GM21619 (cell line): ENCODE results near the gene DNASE2.

Source experiments
- ATAC-seq: cut with Tn5 transposase; IDR thresholded peaks from one replicate; pipeline ENCODE4 v1.9.1; 2021; ENCODE audit not compliant: unreplicated experiment

DNASE2 gene

GRCh38 chr19:12886969-12887747 lies 5.9 kb upstream of the DNASE2 start, which contains the start of gene KLF1:
KLF1 (minus strand) TSS chr19:12887201; CDS start chr19:12887140, 61 bp downstream.
- ATAC-seq = no peak

- no peak for ATAC-seq
Observed at GRCh38 chr19:12886651-12886968, 5.4 kb upstream of the DNASE2 start.

- no peak for ATAC-seq
Observed at GRCh38 chr19:12885749-12886650, 4.8 kb upstream of the DNASE2 start.

GRCh38 chr19:12884926-12885748 lies 3.9 kb upstream of the DNASE2 start:
- ATAC-seq = no peak

- ATAC-seq = no peak
Observed at GRCh38 chr19:12884627-12884925, 3.3 kb upstream of the DNASE2 start.

- no peak for ATAC-seq
Observed at GRCh38 chr19:12884202-12884601, 3.0 kb upstream of the DNASE2 start.

GRCh38 chr19:12882589-12882988 lies 1.3 kb upstream of the DNASE2 start:
- ATAC-seq = no peak

- peak; percentile 14 for ATAC-seq
Observed at GRCh38 chr19:12880551-12881171, 588 bp downstream of the DNASE2 start.

- no peak for ATAC-seq
Observed at GRCh38 chr19:12875086-12875485, 6.2 kb downstream of the DNASE2 start.

- ATAC-seq = no peak
Observed at GRCh38 chr19:12873891-12874745, 7.1 kb downstream of the DNASE2 start.

GRCh38 chr19:12872941-12873890 lies 8.0 kb downstream of the DNASE2 start:
- no peak for ATAC-seq

GRCh38 chr19:12872255-12872654 lies 9.0 kb downstream of the DNASE2 start:
- ATAC-seq = no peak

- ATAC-seq = no peak
Observed at GRCh38 chr19:12871681-12872080, 9.6 kb downstream of the DNASE2 start.

- no peak for ATAC-seq
Observed at GRCh38 chr19:12868540-12869112, 12.6 kb downstream of the DNASE2 start.

- ATAC-seq = peak; percentile 48
Observed at GRCh38 chr19:12867120-12868099, 13.8 kb downstream of the DNASE2 start.

GRCh38 chr19:12866416-12867119 lies 14.7 kb downstream of the DNASE2 start:
- no peak for ATAC-seq
